Measurements from ENCODE around the gene PIF1.

Gene PIF1

DNA sequence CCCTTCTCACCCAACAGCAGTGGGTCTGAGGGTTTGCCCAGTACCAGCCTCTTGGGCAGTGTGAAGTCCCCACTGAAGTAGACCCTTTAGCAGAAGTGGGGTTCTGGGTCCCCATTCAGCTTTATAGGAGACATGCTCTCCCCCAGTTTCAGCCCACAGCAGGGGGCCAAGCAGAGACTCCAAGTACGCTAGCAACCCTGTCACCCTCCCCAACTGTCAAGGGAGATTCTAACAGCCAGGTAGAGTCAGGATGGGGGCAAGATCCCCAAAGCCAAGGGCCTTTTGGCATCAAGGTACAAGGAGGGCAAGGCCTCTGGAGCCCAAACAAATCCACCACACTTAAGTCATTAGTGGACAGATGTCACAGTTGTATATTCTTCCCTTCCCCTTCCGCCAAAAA lies 51.8 kb downstream of the PIF1 start:
- DNase-seq, result no peak

DNA sequence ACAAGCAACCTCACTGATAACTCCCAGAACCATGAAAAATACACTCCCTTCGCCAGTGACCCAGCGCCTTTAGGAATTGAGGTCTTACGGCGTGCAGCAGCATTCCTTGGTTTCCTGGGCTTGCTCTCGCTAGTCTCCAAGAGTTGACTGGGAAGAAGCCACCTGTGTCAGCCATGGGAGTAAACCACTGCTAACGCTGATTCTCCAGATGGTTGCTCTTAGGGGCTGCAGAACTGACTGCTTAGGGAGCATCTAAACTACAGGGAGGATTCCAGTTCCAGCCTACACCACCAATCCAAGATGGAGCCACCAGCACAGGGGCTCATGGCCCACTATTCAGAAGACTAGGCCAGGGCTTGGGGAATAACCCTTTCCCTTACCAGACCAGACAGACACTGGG lies 52.5 kb downstream of the PIF1 start:
- DNase-seq, result no peak

- DNase-seq, result no peak
These were observed 53.0 kb downstream of the PIF1 start for GRCh38 chr15:64772488-64772887.

- no peak for DNase-seq
These were observed 54.8 kb downstream of the PIF1 start for GRCh38 chr15:64770626-64771025.

DNA sequence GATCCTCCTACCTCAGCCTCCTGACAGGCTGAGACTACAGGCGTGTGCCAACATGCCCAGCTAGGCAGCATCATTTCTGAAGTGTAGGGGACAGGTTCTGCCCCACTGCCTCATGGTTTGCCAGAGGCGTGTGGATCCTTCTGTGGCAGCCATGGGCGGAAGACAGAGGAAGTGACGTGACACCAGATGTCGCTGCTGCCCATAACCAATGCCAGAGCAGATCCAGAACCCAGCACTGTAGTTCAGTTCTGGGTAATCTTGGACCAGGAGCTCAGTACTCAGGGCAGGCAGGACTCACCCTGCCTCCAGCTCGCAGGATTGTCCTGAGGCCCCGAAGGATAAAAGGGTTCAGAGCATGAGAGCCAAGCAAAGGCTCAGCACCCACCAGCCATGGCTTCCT lies 58.2 kb downstream of the PIF1 start:
- no peak for DNase-seq

GRCh38 chr15:64766058-64766457 lies 59.4 kb downstream of the PIF1 start:
- DNase-seq, result no peak

Measured in fibroblast of skin of back (primary cell).